BE2C (cell line): ENCODE results near the gene HBQ1.

Experiments
- DNase-seq: peaks from one replicate; pipeline ENCODE4 v3.0.0-alpha.2; 2020
- H3K27me3 ChIP-seq: fragments of 250-450 bp; sonication (Bioruptor Pico); 2 replicates; pipeline ENCODE4 v1.5.1; 2020; ENCODE audit warnings: mild to moderate bottlenecking
- H3K36me3 ChIP-seq: fragments of 250-450 bp; sonication (Bioruptor Pico); 2 replicates; pipeline ENCODE4 v1.5.1; 2020; ENCODE audit warnings: mild to moderate bottlenecking
- H3K4me1 ChIP-seq: fragments of 250-450 bp; sonication (Bioruptor Pico); 2 replicates; pipeline ENCODE4 v1.5.1; 2020
- H3K4me3 ChIP-seq: 2 replicates; pipeline ENCODE4 v1.5.1; 2011; ENCODE audit warnings: low read depth, low read length
- H3K9me3 ChIP-seq: fragments of 250-450 bp; sonication (Bioruptor Pico); 2 replicates; pipeline ENCODE4 v1.5.1; 2020
- CTCF ChIP-seq: IDR thresholded peaks from 2 replicates; pipeline ENCODE4 v1.5.1; 2012; ENCODE audit warnings: mild to moderate bottlenecking, low read depth, low read length

The HBQ1 gene

GRCh38 chr16:142405-142967 lies 37.8 kb upstream of the HBQ1 start:
- no peak for TF ChIP-seq CTCF
- DNase-seq: no peak

GRCh38 chr16:143047-143446 lies 37.2 kb upstream of the HBQ1 start:
- Histone ChIP-seq H3K36me3 (no peaks in the 10 kb centered on the region), H3K9me3 (no peaks in the 10 kb centered on the region), H3K4me3 (no peak overlapping the region), H3K27me3 (no peaks in the 10 kb centered on the region), H3K4me1 (no peaks in the 10 kb centered on the region)
- no peak for TF ChIP-seq CTCF
- DNase-seq: no peak

More at GRCh38 chr16:142405-142967, 37.8 kb upstream of the HBQ1 start:
- Histone ChIP-seq H3K9me3 (no peaks in the 10 kb centered on the region), H3K4me1 (no peaks in the 10 kb centered on the region), H3K27me3 (no peaks in the 10 kb centered on the region), H3K4me3 (no peak overlapping the region), H3K36me3 (no peaks in the 10 kb centered on the region)

- DNase-seq: no peak
- Histone ChIP-seq H3K27me3 (no peaks in the 10 kb centered on the region), H3K36me3 (no peaks in the 10 kb centered on the region), H3K9me3 (no peaks in the 10 kb centered on the region), H3K4me3 (no peak overlapping the region), H3K4me1 (no peaks in the 10 kb centered on the region)
- TF ChIP-seq CTCF: no peak
Measured at GRCh38 chr16:143456-143855, 36.8 kb upstream of the HBQ1 start.

GRCh38 chr16:144797-145252 lies 35.4 kb upstream of the HBQ1 start:
- no peak for TF ChIP-seq CTCF
- no peak for DNase-seq
- no peak overlapping the region for H3K4me3 ChIP-seq
- no peaks in the 10 kb centered on the region for H3K27me3 ChIP-seq
- H3K4me1 ChIP-seq: peaks cover 7% of the 10 kb centered on the region
- no peaks in the 10 kb centered on the region for H3K9me3 ChIP-seq
- no peaks in the 10 kb centered on the region for H3K36me3 ChIP-seq

GRCh38 chr16:146646-147045 lies 33.6 kb upstream of the HBQ1 start:
- no peak for TF ChIP-seq CTCF
- Histone ChIP-seq H3K4me3 (no peak overlapping the region), H3K36me3 (no peaks in the 10 kb centered on the region), H3K4me1 (peaks cover 7% of the 10 kb centered on the region), H3K27me3 (no peaks in the 10 kb centered on the region), H3K9me3 (no peaks in the 10 kb centered on the region)
- no peak for DNase-seq

GRCh38 chr16:149024-149660 lies 31.1 kb upstream of the HBQ1 start:
- Histone ChIP-seq H3K4me1 (peaks cover 7% of the 10 kb centered on the region), H3K4me3 (no peak overlapping the region), H3K27me3 (no peaks in the 10 kb centered on the region), H3K9me3 (no peaks in the 10 kb centered on the region), H3K36me3 (no peaks in the 10 kb centered on the region)
- no peak for TF ChIP-seq CTCF
- DNase-seq: peak; percentile 55
